ENCODE data around the gene ARHGAP40. TPM values are rescaled to one million over a fixed set of nuclear protein-coding genes. Genes with fewer than 3 reads are reported as not detected.

Gene ARHGAP40
- total and polyA plus RNA-seq, 2 of the 13 experiments (the other 11 are each of a cell fraction or from before 2014, with no cell fraction given) = 0.75 to 2.1 TPM

GRCh38 chr20:38644588-38645260 is 43.1 kb downstream of the ARHGAP40 start:
- intact Hi-C loops (cut with micrococcal nuclease; ENCODE audit: unreplicated experiment) = loop anchor here (5.0 kb wide), 1 partner anchor 403 kb away; no protein-coding TSS in a partner anchor
- ChIA-PET POLR2A (no interaction called here), CTCF (ENCODE audit: low intra/inter-chr PET ratio, low total read pairs) (interaction anchor here (1.2 to 3.1 kb wide), 2 partner anchors 81 to 107 kb away, joined by 3 to 56 read pairs; no protein-coding TSS in a partner anchor)
- H3K36me3 ChIP-seq (replicated peaks in 1 of 2; ENCODE audit: control insufficient read depth in 1 of 2, insufficient read depth in 2 of 2, low read length in 2 of 2) = no peaks in the 10 kb centered on the region
- WGBS (ENCODE audit: low lambda C conversion rate) = 17% methylated on average over 4 of the region's 4 CpGs
- no peak overlapping the region for H2AFZ ChIP-seq (ENCODE audit: low read length)
- no peaks in the 10 kb centered on the region for H3K9me3 ChIP-seq (ENCODE audit: low read length)
- ATAC-seq (no peak), FAIRE-seq (no peak), DNase-seq (ENCODE audit: low spot score) (no peak)
- no peak overlapping the region for H3K4me3 ChIP-seq (replicated peaks in 1 of 3; ENCODE audit: insufficient read depth in 1 of 3, low read depth in 2 of 3, low read length in 3 of 3)
- no peak overlapping the region for H3K27ac ChIP-seq (ENCODE audit: extremely low read length, insufficient read depth, low read length)
- H3K9ac ChIP-seq (ENCODE audit: insufficient read depth, low read depth, low read length) = no peak overlapping the region
- in situ Hi-C loops (cut with HindIII; ENCODE audit: extremely low pct_ligation_motif_present, low pct_unique_long_range_greater_than_20kb) = loop anchor here (5.0 to 25.0 kb wide), 3 partner anchors 88 to 393 kb away; no protein-coding TSS in a partner anchor
- H3K4me2 ChIP-seq (ENCODE audit: low read depth, low read length) = no peak overlapping the region
- H3K4me1 ChIP-seq (ENCODE audit: insufficient read depth, low read length) = peaks cover 14% of the 10 kb centered on the region
- no peaks in the 10 kb centered on the region; the same call in 1 of the 2 replicates for H4K20me1 ChIP-seq (ENCODE audit: insufficient read depth, low read length)
- H3K27me3 ChIP-seq (ENCODE audit: control insufficient read depth in 1 of 2, insufficient read depth in 2 of 2, low read length in 2 of 2) = peaks cover 2 to 17% of the 10 kb centered on the region in 2 experiments; a peak in 4 of 5 replicates
- no TSS peak for BruUV-seq (replicated peaks)
- TF ChIP-seq ETV6 (CRISPR knock-in tag; conservative IDR thresholded peaks at IDR 0.05) (no peak), BATF2 (CRISPR knock-in tag; IDR thresholded peaks at IDR 0.05) (no peak), SUZ12 (IDR thresholded peaks at IDR 0.05; ENCODE audit: low read depth, low read length) (no peak), NRL (CRISPR knock-in tag; IDR thresholded peaks at IDR 0.05; ENCODE audit: borderline replicate concordance) (no peak), ATM (IDR thresholded peaks at IDR 0.05; ENCODE audit: borderline replicate concordance) (0 out of 2 replicates have a peak, but pooled peaks have one; percentile 20), NONO (IDR thresholded peaks at IDR 0.05) (peak; percentile 29; the same call in 1 of the 2 replicates), NONO (CRISPR knock-in tag; conservative IDR thresholded peaks at IDR 0.05) (no peak), ZNF160 (CRISPR knock-in tag; IDR thresholded peaks at IDR 0.05) (no peak), ZNF282 (IDR thresholded peaks at IDR 0.05; ENCODE audit: partially characterized antibody) (peak; percentile 15), NCOA5 (CRISPR knock-in tag; IDR thresholded peaks at IDR 0.05) (no peak), KLF13 (CRISPR knock-in tag; IDR thresholded peaks at IDR 0.05) (no peak), SP1 (IDR thresholded peaks at IDR 0.05) (peak; percentile 43; the same call in 1 of the 2 replicates), SP1 (CRISPR knock-in tag; IDR thresholded peaks at IDR 0.05) (no peak), PLRG1 (conservative IDR thresholded peaks at IDR 0.05) (0 out of 2 replicates have a peak, but pooled peaks have one; percentile 42), FOXP1 (IDR thresholded peaks at IDR 0.05) (peak; percentile 31; the same call in 1 of the 2 replicates), FOXP1 (CRISPR knock-in tag; IDR thresholded peaks at IDR 0.05) (no peak), PTBP1 (IDR thresholded peaks at IDR 0.05; ENCODE audit: low read depth, low read length, poor library complexity, severe bottlenecking) (no peak)
- H3K79me2 ChIP-seq (ENCODE audit: insufficient read depth, low read length) = no peaks in the 10 kb centered on the region
